ENCODE measurements around the gene CPN2.
A peak's percentile ranks its signal among the peaks of the same experiment; 100 is the strongest.

Gene CPN2

GRCh38 chr3:194327218-194328052, 23.7 kb downstream of the CPN2 start:
- DNase-seq (ENCODE audit: low read depth): no peak

DNA sequence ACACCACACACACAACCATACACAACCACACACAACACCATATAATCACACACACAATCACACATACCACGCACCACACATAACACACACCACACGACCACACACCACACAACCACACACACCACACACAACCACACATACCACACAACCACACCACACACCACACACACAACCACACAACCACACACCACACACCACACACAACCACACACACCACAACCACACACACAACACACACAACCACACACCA, 24.2 kb downstream of the CPN2 start:
- no peak for DNase-seq (ENCODE audit: low read depth)

DNA sequence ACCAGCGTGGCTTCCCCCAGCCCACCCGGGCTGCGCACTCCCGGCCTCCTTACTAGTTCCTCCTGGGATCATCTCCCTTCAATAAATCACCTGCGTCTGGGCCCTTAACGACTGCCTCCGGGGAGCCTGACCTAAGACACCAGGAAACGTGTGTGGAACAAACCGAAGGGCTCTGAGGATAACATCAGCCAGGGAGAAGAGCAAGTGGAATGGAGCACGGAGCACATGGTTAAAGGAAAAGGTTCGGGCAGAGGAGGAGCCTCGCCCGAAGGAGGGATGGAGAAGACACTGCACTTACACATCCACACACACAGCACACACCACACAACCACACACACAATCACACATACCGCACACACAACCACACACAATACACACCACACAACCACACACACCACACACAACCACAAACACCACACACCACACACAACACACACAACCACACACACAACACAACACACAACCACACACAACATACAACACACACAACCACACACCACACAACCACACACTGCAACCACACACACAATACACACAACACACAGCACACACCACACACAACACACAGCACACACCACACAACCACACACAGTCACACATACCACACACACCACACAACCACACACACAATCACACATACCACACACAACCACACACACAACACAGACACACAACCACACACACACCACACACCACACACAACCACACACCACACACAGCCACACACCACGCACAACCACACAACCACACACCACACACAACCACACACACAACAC, 24.7 kb downstream of the CPN2 start:
- no peak for DNase-seq (ENCODE audit: low read depth)

DNA sequence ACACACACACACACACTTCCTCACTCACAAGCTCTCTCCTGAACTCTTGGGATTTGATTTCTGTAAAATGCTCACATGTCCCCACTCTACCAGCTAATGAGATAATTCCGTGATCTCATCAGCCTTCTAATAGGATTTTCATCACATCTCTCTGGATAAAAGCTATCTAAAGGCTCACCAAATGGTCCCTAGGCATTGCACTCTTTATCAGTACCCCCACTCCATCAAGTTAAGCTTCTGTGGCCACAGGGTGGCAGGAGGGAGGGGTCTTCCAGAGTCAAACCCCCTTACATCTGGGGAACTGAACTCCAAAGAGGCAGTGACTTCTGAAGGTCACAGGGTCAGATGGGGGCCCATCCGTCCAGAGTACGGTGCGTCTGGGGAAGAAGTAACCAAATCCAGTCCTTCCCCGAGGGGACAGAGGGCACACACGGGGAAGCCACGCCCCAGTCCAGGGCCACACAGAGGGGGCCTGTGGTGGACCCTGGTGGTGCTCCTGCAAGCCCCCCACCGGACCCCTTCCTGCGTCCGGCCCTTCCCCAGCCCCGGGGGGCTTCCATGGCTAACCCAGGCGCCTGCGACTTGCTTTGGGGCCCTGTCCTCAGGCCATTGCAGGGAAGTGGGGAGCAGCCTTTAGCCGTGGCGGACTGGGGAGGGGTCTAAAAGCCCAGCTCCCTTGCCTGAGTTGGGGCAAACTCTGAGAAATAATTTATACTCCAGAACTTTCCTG, 25.5 kb downstream of the CPN2 start:
- no peak for DNase-seq (ENCODE audit: low read depth)

DNA sequence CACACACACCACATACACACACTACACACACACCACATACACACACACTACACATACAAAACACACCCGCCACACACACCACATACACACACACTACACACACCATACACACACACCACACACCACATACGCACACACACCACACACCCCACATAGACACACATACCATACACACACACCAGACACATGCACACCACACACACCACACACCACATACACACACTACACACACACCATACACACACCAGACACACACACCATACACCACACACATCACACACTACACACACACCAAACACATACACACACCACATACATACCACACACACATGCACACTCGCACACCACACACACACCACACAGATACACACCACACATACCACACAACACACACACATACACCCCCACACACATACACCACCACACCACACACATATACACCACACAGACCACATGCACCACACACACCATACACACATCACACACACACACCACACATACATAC, 26.3 kb downstream of the CPN2 start:
- DNase-seq (ENCODE audit: low read depth): no peak

- DNase-seq (ENCODE audit: low read depth): no peak
Observed at GRCh38 chr3:194323785-194324735, 27.1 kb downstream of the CPN2 start.

GRCh38 chr3:194322678-194323211, 28.4 kb downstream of the CPN2 start:
- peak; percentile 68 for DNase-seq (ENCODE audit: low read depth)

- DNase-seq (ENCODE audit: low read depth): no peak
Observed at GRCh38 chr3:194321693-194322640, 29.2 kb downstream of the CPN2 start.

DNA sequence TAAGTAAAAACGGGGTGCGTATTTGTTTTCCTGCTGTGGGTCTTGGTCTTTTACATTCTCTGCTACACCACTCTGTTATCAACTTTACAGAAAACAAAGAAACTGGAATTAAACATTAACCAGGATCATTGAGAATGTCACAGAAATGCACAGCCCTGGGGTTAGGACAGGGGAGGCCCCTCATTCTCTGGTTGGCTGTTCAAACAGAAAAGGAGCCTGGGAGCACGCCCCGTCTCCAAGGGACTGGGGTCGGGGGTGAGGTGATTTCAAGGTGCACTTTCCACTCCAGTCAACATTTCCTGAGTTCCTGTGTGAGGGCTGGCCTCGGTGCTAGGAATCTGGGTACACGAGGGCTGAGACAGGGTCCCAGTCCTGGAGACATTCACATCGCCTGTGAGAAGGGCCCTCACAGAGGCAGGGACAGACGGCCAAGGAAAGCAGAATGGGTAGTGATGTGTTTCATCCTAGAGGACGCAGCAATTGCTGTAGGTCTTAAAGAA, 30.3 kb downstream of the CPN2 start:
- no peak for DNase-seq (ENCODE audit: low read depth)

GRCh38 chr3:194320100-194320499, 31.0 kb downstream of the CPN2 start:
- no peak for DNase-seq (ENCODE audit: low read depth)

- no peak for DNase-seq (ENCODE audit: low read depth)
Observed at GRCh38 chr3:194318511-194319161, 32.5 kb downstream of the CPN2 start.

- DNase-seq (ENCODE audit: low read depth): no peak
Observed at GRCh38 chr3:194316918-194317317, 34.2 kb downstream of the CPN2 start.

GRCh38 chr3:194315965-194316361, 35.2 kb downstream of the CPN2 start:
- no peak for DNase-seq (ENCODE audit: low read depth)

DNA sequence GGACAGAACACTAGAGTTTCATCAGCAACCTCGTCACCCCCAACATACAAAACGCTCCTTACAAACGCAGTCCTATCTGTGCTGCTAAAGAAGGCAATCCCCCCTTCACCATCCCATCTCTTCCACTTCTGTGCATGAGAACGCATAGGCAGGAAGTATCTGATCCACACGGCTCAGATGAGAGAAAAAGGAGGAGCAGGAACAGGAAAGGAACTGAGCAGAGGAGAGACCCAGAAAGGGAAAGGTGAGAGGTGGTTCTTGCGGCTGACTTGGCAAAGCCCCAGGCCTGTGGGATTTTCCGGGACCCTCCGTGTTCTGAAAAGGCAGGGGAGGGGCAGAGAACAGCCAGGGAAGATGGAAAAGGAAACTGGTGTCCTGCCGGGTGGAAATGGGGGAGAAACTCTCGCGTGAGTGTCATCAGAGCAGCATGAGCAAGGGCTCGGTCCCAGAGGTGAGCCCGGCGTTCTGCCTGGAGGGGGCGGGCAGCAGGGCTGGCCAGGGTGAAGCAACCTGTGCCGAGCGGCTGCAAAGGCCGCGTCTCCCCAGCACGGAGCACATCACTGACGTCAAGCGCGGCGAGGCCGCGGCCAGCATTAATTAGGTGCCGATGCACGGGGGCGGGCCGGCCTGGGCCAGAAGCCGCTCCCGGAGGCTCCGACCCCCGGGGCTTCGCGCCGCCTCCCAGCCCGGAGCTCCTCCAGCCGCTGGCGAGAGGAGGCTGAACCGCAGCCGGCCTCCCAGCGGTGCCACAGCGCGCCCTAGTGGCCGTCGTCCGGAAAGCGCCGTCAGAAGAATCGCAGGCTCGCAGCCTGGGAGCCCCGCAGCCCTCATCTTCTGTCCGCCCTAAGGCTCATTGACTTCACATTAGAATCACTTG, 35.8 kb downstream of the CPN2 start:
- DNase-seq (ENCODE audit: low read depth): no peak

- no peak for DNase-seq (ENCODE audit: low read depth)
Observed at GRCh38 chr3:194314388-194315068, 36.6 kb downstream of the CPN2 start.

GRCh38 chr3:194313560-194314387, 37.4 kb downstream of the CPN2 start:
- no peak for DNase-seq (ENCODE audit: low read depth)

DNA sequence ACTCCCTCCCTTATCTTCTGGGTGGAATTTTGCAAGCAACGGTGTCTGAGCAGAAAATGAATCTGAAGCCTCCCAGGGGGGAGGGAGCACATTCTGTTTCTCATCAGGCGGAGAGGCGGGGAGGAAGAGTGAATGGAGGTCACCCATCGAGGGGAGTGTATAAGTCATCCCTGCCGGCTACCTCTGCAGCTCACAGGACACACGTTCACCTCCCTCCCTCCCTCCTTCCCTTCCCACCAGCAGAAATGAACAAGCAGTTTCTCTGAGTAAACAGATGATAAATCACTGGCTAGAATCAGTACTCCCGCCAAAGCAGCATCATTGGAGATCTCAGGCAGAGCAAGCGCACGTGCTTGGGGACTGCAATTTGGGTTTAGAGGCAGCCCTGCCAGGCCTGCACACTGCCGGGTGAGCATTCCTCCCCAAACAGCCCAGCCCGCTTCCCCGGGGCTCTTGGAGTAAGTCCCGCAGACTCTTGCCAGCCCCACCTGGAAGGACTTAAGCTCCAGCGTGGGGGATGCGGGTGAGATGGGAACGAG, 38.3 kb downstream of the CPN2 start:
- DNase-seq (ENCODE audit: low read depth): no peak
